ENCODE results near the gene SPPL3.

SPPL3 gene

GRCh38 chr12:120832737-120833136 is 71.4 kb downstream of the SPPL3 start:
- H3K4me3 ChIP-seq (replicated peaks; ENCODE audit: low read depth, low read length) = no peak overlapping the region
- no peak for DNase-seq (ENCODE audit: low read depth)
- no peak for TF ChIP-seq CTCF (IDR thresholded peaks at IDR 0.05; ENCODE audit: low read length, missing control alignments)

GRCh38 chr12:120831648-120832267 is 72.4 kb downstream of the SPPL3 start:
- DNase-seq (ENCODE audit: low read depth) = no peak
- no peak overlapping the region for H3K4me3 ChIP-seq (replicated peaks; ENCODE audit: low read depth, low read length)
- TF ChIP-seq CTCF (IDR thresholded peaks at IDR 0.05; ENCODE audit: low read length, missing control alignments) = no peak

- TF ChIP-seq CTCF (IDR thresholded peaks at IDR 0.05; ENCODE audit: low read length, missing control alignments) = no peak
- DNase-seq (ENCODE audit: low read depth) = no peak
- no peak overlapping the region for H3K4me3 ChIP-seq (replicated peaks; ENCODE audit: low read depth, low read length)
Observed at GRCh38 chr12:120830966-120831365, 73.2 kb downstream of the SPPL3 start.

GRCh38 chr12:120830052-120830940 is 73.9 kb downstream of the SPPL3 start:
- DNase-seq (ENCODE audit: low read depth) = no peak
- TF ChIP-seq CTCF (IDR thresholded peaks at IDR 0.05; ENCODE audit: low read length, missing control alignments) = no peak
- H3K4me3 ChIP-seq (replicated peaks; ENCODE audit: low read depth, low read length) = no peak overlapping the region

GRCh38 chr12:120826335-120826734 is 77.8 kb downstream of the SPPL3 start:
- no peak for TF ChIP-seq CTCF (IDR thresholded peaks at IDR 0.05; ENCODE audit: low read length, missing control alignments)
- no peak overlapping the region for H3K4me3 ChIP-seq (replicated peaks; ENCODE audit: low read depth, low read length)
- DNase-seq (ENCODE audit: low read depth) = no peak

GRCh38 chr12:120825337-120825736 is 78.8 kb downstream of the SPPL3 start:
- no peak for TF ChIP-seq CTCF (IDR thresholded peaks at IDR 0.05; ENCODE audit: low read length, missing control alignments)
- no peak for DNase-seq (ENCODE audit: low read depth)
- H3K4me3 ChIP-seq (replicated peaks; ENCODE audit: low read depth, low read length) = no peak overlapping the region

All from fibroblast of pulmonary artery (primary cell).